ENCODE results near the gene KIT. TPM values are rescaled to one million over a fixed set of nuclear protein-coding genes. Genes with fewer than 3 reads are reported as not detected.

KIT gene
- total and polyA plus RNA-seq, 7 donors: 0.19 to 2.1 (median 0.92) TPM

GRCh38 chr4:54668014-54668611 is 10.4 kb downstream of the KIT start:
- peaks cover 3 to 21% (median 4%) of the 10 kb centered on the region in 3 donors for H3K27me3 ChIP-seq (ENCODE audit: insufficient read depth in 3 of 3, low read length in 2 of 3)

GRCh38 chr4:54669831-54670230 is 12.1 kb downstream of the KIT start:
- Histone ChIP-seq H3K9me3 (no peaks in the 10 kb centered on the region), H3K27me3 (ENCODE audit: insufficient read depth in 3 of 3, low read length in 2 of 3) (peaks cover 3 to 6% (median 4%) of the 10 kb centered on the region in 3 donors), H3K27ac (no peak overlapping the region), H3K36me3 (ENCODE audit: insufficient read depth in 1 of 2, low read depth in 1 of 2) (no peaks in the 10 kb centered on the region), H3K4me3 (no peak overlapping the region), H3K4me1 (no peaks in the 10 kb centered on the region)
- intact Hi-C loops (cut with DNase I): no loop called here
- DNase-seq: no peak
- 95 to 96% (median 96%) methylated on average over 1 of the region's 1 CpG for WGBS, 3 donors
- no peak for ATAC-seq
- no peak for TF ChIP-seq CTCF (IDR thresholded peaks at IDR 0.05)

More at GRCh38 chr4:54668014-54668611, 10.4 kb downstream of the KIT start:
- H3K4me1 ChIP-seq: no peaks in the 10 kb centered on the region
- no peaks in the 10 kb centered on the region for H3K36me3 ChIP-seq (ENCODE audit: insufficient read depth in 1 of 2, low read depth in 1 of 2)
- DNase-seq (no peak), ATAC-seq (no peak)
- no peak overlapping the region for H3K4me3 ChIP-seq
- intact Hi-C loops (cut with DNase I): no loop called here
- 65 to 72% (median 70%) methylated on average over 6 of the region's 6 CpGs for WGBS, 3 donors
- no peak overlapping the region for H3K27ac ChIP-seq
- H3K9me3 ChIP-seq: no peaks in the 10 kb centered on the region
- no peak for TF ChIP-seq CTCF (IDR thresholded peaks at IDR 0.05)

- Histone ChIP-seq H3K4me3 (no peak overlapping the region), H3K4me1 (no peaks in the 10 kb centered on the region), H3K36me3 (ENCODE audit: insufficient read depth in 1 of 2, low read depth in 1 of 2) (no peaks in the 10 kb centered on the region), H3K27me3 (ENCODE audit: insufficient read depth in 3 of 3, low read length in 2 of 3) (no peaks in the 10 kb centered on the region), H3K27ac (no peak overlapping the region), H3K9me3 (no peaks in the 10 kb centered on the region)
- intact Hi-C loops (cut with DNase I): no loop called here
- 80 to 84% (median 80%) methylated on average over 12 of the region's 12 CpGs for WGBS, 3 donors
- no peak for TF ChIP-seq CTCF (IDR thresholded peaks at IDR 0.05)
- DNase-seq: no peak
- no peak for ATAC-seq
Observed at GRCh38 chr4:54675721-54676461, 18.1 kb downstream of the KIT start.

GRCh38 chr4:54676658-54677057 is 18.9 kb downstream of the KIT start:
- Histone ChIP-seq H3K9me3 (no peaks in the 10 kb centered on the region), H3K36me3 (ENCODE audit: insufficient read depth in 1 of 2, low read depth in 1 of 2) (no peaks in the 10 kb centered on the region), H3K27ac (no peak overlapping the region), H3K4me1 (no peaks in the 10 kb centered on the region), H3K27me3 (ENCODE audit: insufficient read depth in 3 of 3, low read length in 2 of 3) (no peaks in the 10 kb centered on the region), H3K4me3 (no peak overlapping the region)
- DNase-seq (no peak), ATAC-seq (no peak)
- 92 to 95% (median 95%) methylated on average over 5 of the region's 5 CpGs for WGBS, 3 donors
- no peak for TF ChIP-seq CTCF (IDR thresholded peaks at IDR 0.05)
- intact Hi-C loops (cut with DNase I): no loop called here

All from psoas muscle (tissue), 8 donors.